Thoracic aorta (tissue), 2 donors: ENCODE measurements around the gene GIGYF2. TPM values are rescaled to one million over a fixed set of nuclear protein-coding genes. Genes with fewer than 3 reads are reported as not detected.

Experiments used
- ATAC-seq: fragments of 150-250 bp; one replicate; pipeline ENCODE4 v1.8.0; 2017; ENCODE audit warnings: low read depth; ENCODE audit not compliant: insufficient number of reproducible peaks, low FRiP score
- DNase-seq: peaks from one replicate; pipeline ENCODE4 v3.0.0-alpha.2; 2020; ENCODE audit warnings: low spot score
- H3K27ac ChIP-seq, 2 donors: fragments of 200-600 bp; sonication (generic); 1 replicate in 1 of 2; 2 replicates in 1 of 2; pipeline ENCODE4 v1.5.1; 2016; ENCODE audit warnings: mild to moderate bottlenecking in 2 of 2, moderate library complexity in 2 of 2
- H3K27me3 ChIP-seq: fragments of 200-600 bp; sonication (generic); replicated peaks from 2 replicates; pipeline ENCODE4 v1.6.0; 2016; ENCODE audit warnings: mild to moderate bottlenecking; ENCODE audit not compliant: insufficient read depth
- H3K36me3 ChIP-seq: fragments of 200-600 bp; sonication (generic); one replicate; pipeline ENCODE4 v1.5.1; 2016
- H3K4me1 ChIP-seq, 2 donors: fragments of 200-600 bp; sonication (generic); 1 replicate in 1 of 2; 2 replicates in 1 of 2; pipeline versions ENCODE4 v1.5.1 to v1.6.0; 2016; ENCODE audit warnings: low read depth in 2 of 2, mild to moderate bottlenecking in 1 of 2; ENCODE audit not compliant: control insufficient read depth in 1 of 2
- H3K4me3 ChIP-seq: fragments of 200-600 bp; sonication (generic); 2 replicates; pipeline ENCODE4 v1.5.1; 2016; ENCODE audit warnings: mild to moderate bottlenecking
- H3K9me3 ChIP-seq: fragments of 200-600 bp; sonication (generic); 2 replicates; pipeline ENCODE4 v1.5.1; 2016
- CTCF ChIP-seq: fragments of 200-600 bp; sonication (generic); IDR thresholded peaks from one replicate; pipeline ENCODE4 v1.5.1; 2019; ENCODE audit warnings: antibody characterized with exemption
- total RNA-seq, 2 donors: library from RNA; depleted of rRNA; stranded (reverse); fragments of >200 nt; gene quantifications; one replicate each; pipeline versions ENCODE4 v1.1.0 to v1.2.3, GENCODE V29; 2016

The GIGYF2 gene
- total RNA-seq, 2 donors from 2014 or later, result 54.7 to 121 TPM

- no peak for ATAC-seq
- DNase-seq, result no peak
- Histone ChIP-seq H3K27ac (no peak overlapping the region), H3K9me3 (no peaks in the 10 kb centered on the region), H3K36me3 (peaks cover 43% of the 10 kb centered on the region), H3K4me3 (no peak overlapping the region), H3K4me1 (no peaks in the 10 kb centered on the region), H3K27me3 (no peaks in the 10 kb centered on the region)
- TF ChIP-seq CTCF, result no peak
Measured at GRCh38 chr2:232810444-232810843, 113.3 kb downstream of the GIGYF2 start.

GRCh38 chr2:232815569-232815968 lies 118.4 kb downstream of the GIGYF2 start:
- H3K27ac ChIP-seq, result no peak overlapping the region
- H3K4me3 ChIP-seq, result no peak overlapping the region
- TF ChIP-seq CTCF, result no peak
- H3K4me1 ChIP-seq, result no peaks in the 10 kb centered on the region
- no peaks in the 10 kb centered on the region for H3K27me3 ChIP-seq
- no peaks in the 10 kb centered on the region for H3K9me3 ChIP-seq
- DNase-seq, result no peak
- peaks cover 36% of the 10 kb centered on the region for H3K36me3 ChIP-seq
- no peak for ATAC-seq

- H3K4me3 ChIP-seq, result no peak overlapping the region
- H3K4me1 ChIP-seq, result no peaks in the 10 kb centered on the region
- H3K9me3 ChIP-seq, result no peaks in the 10 kb centered on the region
- no peak overlapping the region for H3K27ac ChIP-seq
- no peak for DNase-seq
- H3K36me3 ChIP-seq, result peaks cover 39% of the 10 kb centered on the region
- ATAC-seq, result no peak
- H3K27me3 ChIP-seq, result no peaks in the 10 kb centered on the region
- TF ChIP-seq CTCF, result no peak
Measured at GRCh38 chr2:232816657-232817056, 119.5 kb downstream of the GIGYF2 start.

- Histone ChIP-seq H3K4me3 (no peak overlapping the region), H3K27ac (no peak overlapping the region), H3K27me3 (no peaks in the 10 kb centered on the region), H3K36me3 (peaks cover 37% of the 10 kb centered on the region), H3K9me3 (no peaks in the 10 kb centered on the region), H3K4me1 (no peaks in the 10 kb centered on the region)
- TF ChIP-seq CTCF, result no peak
- no peak for ATAC-seq
- no peak for DNase-seq
Measured at GRCh38 chr2:232817756-232818155, 120.6 kb downstream of the GIGYF2 start.

- TF ChIP-seq CTCF, result no peak
- no peaks in the 10 kb centered on the region for H3K27me3 ChIP-seq
- no peak overlapping the region for H3K27ac ChIP-seq
- no peak for ATAC-seq
- no peaks in the 10 kb centered on the region for H3K9me3 ChIP-seq
- peaks cover 38% of the 10 kb centered on the region for H3K36me3 ChIP-seq
- DNase-seq, result no peak
- H3K4me3 ChIP-seq, result no peak overlapping the region
- H3K4me1 ChIP-seq, result no peaks in the 10 kb centered on the region
Measured at GRCh38 chr2:232829988-232830387, 132.9 kb downstream of the GIGYF2 start.
